ENCODE measurements around the gene MAML1.
"Not testable (repeated sequence)": the region's sequence is repeated elsewhere in the genome, so short reads cannot be mapped to it uniquely, and the experiment has no call there.

Gene MAML1

DNA sequence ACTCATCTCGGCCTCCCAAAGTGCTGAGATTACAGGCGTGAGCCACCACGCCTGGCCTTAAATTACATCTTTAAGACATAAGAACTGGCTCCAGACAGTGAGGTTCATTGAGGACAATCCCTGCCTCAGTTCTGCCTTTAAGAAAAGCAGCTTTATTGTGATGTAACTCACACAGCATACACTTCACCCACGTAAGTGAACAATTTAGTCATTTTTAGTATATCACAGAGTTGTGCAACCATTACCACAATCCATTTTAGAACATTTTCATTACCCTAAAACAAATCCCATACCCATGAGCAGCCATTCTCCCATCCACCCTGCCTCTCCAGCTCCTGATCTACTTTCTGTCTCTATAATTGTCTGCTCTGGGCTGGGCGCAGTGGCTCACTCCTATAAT is 37.2 kb downstream of the MAML1 start:
- DNase-seq, result no peak

DNA sequence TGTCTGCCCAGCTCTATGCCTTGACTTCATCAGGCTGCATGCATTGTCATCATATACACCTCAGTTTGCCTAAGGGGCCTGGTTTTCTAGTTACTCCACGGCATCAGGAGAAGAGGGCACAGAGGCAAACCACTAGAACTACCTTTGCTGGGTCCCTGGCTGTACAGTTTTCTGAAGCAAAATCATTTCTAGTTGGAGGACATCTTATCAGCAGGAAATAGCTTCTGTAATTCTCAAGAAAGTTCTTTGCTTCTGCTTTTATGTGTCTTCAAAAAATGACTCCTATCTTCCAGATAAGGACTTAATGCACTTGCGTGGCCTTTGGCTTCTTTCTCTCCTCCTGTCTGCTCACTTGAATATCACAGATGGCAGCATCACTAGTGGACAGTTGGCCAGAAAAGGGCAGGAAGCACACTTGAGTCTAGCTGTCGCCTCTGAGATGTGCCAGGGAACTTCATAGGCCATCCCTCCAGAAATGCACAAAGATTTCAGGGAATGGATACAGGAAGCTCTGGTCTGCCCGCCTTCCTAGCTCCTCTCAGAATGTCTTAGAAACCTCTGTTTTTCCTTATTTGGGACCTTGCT is 38.8 kb downstream of the MAML1 start:
- no peak for DNase-seq

DNA sequence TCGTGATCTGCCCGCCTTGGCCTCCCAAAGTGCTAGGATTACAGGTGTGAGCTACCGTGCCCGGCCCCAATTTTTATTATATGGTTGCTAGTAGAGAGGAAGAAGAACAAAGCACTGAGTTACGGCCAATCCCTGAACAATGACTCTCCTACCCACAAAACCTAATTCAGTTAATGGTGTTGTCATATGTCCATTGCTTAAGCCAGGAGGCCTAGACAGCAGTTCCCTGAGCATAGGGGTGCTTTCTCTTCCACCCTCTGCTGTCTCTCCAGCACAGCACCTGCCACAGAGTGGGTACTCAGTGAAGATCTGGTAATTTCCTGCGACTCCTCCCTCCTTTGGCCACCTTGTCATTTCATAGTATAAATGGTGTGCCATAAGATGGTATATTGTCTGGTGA is 39.7 kb downstream of the MAML1 start:
- DNase-seq, result no peak

DNA sequence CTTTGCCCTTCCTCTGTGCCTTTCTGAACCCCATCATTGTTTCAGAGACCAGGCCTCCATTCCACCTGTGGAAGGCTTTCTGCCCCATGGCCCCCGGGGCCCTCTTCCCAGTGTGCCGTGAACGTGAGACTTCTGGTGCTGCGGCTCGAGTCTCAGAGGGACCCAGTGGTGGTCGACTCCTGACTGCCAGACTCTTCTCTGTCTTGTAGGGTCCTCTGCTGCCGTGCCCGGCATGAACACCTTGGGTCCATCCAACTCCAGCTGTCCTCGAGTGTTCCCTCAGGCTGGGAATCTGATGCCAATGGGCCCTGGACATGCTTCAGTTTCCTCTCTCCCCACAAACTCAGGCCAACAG is 41.0 kb downstream of the MAML1 start:
- no peak for DNase-seq

DNA sequence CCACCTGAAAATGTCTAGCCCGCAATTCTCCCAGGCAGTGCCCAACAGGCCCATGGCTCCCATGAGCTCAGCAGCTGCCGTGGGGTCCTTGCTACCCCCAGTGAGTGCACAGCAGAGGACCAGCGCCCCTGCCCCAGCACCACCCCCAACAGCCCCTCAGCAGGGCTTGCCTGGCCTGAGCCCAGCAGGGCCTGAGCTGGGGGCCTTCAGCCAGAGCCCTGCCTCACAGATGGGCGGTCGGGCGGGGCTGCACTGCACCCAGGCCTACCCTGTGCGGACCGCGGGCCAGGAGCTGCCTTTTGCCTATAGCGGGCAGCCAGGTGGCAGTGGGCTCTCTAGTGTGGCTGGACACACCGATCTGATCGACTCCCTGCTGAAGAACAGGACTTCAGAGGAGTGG is 41.8 kb downstream of the MAML1 start:
- no peak for DNase-seq

DNA sequence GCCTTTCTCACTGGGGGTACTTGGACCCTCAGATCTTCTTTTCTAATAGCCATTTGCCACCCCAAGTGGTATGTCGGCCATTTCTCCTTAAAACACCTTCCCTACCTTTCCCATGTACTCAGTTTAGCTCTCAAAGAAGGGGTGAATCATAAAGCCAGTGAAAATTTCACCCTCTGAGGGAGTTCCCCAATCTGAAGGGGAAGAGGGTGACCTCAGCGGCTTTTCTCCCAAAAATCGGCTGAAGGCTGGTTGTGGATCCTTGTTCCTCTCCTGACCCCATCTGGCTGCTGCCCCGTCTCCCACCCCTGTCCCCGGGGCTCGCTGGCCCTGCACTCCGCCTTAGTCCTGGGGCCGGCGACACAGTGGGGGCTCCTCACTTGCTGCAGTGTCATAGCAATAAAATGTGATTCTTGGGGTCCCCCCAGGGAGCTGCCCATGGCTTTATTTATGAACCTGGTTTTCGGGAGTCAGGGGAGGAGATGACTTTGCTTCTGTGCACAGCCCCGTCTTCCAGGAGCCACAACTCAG is 43.9 kb downstream of the MAML1 start:
- DNase-seq, result no peak

DNA sequence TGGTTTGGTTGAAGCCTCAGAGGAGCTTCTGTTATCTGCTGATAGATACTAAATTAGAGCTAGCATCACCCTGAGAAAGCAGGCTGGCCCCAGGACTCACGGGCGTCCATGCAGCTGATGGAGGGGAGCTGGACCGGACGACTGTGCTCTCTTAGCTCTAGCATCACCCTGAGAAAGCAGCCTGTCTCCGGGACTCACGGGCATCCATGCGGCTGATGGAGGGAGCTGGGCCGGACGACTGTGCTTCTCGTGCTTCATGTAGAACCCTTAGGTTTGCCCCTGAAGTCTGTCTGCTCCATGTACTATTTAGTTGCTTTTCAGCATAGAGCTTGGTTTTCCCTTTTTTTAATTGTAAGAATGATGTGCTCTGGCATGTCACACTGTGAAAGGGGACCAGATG is 44.8 kb downstream of the MAML1 start:
- DNase-seq, result no peak

DNA sequence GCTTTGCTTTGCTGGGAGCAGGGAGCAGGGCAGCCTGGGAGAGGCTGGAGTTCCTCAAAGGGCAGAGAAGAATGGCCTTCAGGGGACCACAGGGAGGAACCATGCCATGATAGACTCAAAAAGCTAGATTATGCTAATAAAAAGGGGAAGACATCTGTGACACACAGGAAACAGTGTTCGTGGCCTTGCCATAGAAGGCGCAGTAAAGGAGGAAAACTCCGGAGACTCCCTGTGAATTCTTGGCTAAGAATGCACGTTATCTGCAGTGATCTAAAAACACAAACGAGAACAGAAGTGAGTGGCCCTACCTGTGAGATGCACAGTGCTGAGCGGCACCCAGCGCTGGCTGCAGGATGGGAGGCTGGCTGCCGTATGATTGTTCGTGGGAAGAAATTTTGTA is 45.3 kb downstream of the MAML1 start:
- DNase-seq, result no peak

DNA sequence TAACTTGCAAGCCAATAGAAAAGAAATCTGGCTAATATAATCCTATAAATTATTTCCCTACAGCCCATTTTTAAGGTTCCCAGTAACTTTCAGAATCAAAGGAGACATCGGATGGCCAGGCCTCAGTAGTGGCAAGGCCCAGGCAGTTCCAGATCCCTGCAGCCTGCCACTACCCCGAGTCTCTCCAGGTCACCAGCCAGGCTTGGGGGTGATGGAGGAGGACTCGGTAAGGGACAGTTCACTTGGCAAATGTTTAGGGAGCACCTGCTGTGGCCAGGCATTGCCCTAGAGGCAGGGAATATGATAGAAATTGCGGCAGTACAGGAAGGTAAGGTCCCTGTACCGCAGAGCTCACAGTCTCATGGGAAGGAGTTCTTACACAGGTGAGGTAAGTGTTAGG is 46.0 kb downstream of the MAML1 start:
- no peak for DNase-seq

DNA sequence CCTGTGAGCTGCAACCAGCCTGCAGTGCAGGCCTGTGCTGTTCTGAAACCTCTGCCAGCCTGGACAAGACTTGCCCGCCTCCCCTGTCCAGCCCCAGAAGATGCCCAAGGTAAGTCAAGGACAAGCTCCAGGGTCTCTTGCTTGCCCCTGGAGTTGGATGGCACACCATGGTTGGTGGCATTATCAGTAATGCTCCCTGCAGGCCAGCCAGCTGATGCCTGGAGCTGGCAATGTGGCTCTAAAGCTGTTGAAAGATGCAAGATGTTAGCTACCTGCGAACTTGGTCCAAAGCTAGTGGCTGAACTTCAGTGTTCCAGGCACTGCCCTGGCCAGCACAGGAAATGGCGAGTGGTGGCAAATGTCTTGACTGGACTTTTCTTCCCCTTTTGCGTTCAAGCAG is 47.2 kb downstream of the MAML1 start:
- no peak for DNase-seq

DNA sequence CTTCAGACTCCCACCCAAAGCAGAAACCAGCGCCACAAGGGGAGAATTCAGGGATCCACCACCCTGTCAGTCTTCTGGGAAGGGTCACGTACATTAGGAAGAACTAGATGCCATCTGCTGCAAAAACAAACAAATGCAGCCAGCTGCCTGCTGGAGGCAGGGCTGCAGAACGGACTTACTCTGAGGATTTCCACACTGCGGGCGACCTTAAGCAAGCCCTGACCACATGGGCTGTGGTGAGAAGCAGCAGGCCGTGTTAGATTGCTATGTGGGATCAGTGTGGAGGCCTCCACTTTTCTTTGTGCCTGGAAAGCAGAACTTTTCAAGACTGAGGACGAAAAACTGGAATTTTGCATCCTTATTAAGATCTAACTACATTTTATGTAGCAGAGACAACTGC is 47.7 kb downstream of the MAML1 start:
- DNase-seq, result no peak

DNA sequence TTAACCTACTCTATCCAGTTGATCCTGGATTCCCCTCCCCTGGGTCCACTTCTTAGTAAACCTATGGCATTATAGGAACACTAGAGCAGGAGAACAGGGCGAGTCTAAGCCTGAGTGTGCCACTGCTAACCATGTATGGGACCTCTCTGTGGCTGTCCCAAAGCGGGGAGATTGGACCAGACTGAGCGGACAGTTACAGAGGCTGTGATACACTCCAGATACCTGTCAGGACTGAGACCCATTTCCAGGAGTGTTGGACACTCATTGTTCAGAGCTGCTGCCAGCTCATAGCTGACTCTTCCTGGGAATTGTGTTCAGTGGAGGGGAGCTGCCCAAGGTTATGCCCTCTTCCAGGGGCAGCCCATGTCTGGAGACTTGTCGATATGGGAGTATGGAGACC is 49.2 kb downstream of the MAML1 start:
- no peak for DNase-seq

DNA sequence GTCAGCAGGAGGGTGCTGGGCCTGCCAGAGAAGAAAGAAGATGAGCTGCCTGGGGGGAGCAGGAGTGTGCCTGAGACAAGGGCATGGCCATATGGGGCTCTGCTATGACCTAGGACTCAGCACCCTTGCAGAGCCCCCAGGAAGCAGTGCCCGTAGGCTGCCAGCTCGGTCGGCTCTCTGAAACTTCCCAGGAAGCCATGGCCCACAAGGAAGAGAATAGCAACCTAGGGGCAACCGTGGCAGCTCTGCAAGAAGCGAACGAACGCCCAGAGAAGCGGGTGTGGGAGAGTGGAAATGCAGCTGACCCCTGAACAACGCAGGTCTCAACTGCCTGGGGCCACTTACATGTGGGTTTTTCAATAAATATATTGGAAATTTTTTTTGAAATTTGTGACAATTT is 50.5 kb downstream of the MAML1 start:
- no peak for DNase-seq

DNA sequence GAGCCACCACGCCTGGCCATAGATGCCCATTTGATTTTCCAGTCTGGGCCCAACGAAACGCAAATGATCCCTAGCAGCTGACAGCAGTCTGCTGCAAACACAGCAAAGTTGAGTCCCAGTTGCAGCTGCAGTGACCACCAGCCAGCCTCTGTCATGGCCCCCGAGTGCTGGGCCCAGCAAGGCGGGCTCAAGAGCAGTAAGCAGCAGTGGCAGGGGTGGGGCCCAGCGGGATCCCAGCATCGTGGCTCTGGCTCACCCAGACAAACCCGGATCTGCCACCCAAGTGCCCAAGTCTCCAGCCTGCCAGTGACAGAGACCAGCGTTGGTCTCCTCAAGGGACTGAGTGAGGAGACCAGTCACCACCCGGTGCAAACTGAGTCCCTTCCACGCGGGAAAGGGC is 54.2 kb downstream of the MAML1 start:
- DNase-seq, result no peak

DNA sequence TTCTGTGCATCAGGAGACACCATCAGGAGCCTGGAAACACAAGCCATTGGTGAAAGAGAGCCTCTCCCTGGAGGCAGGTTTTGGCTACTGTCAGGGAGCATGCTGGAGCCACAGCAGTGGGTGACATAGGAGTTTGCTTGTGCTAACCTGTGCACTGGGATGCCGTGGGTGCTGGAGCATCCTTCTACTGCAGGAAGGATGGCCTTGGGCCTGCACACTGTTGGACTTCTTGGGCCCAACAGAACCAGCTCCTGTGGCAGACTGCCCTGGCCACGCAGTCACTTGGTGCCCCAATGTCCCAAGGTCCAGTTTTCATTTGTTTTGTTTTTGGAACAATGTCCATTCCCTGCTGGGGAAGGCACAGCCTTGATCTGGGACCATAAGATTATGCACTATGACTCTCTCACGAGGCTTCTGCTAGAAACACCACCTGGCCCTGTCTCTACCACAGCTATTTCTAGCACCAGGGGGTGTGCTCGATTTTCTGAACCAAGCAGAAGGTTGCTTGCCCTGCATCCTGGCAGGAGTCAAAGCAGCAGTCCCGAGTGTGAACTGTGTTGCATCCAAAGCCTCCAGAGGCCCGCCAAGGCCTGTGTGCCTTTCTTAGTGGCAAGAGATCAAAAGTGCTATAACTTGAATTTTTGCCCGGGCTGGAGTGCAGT is 55.7 kb downstream of the MAML1 start:
- no peak for DNase-seq

DNA sequence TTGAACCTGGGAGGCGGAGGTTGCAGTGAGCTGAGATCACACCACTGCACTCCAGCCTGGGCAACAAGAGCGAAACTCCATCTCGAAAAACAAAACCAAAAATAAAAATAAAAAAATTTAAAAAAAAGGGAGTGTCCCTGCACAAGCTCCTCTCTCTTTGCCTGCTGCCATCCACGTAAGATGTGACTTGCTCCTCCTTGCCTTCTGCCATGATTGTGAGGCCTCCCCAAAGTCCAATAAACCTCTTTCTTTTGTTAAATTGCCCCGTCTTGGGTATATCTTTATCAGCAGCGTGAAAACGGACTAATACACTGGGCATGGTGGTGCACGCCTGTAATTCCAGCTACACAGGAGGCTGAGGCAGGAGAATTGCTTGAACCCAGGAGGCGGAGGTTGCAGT is 56.7 kb downstream of the MAML1 start:
- DNase-seq, result not testable (repeated sequence)

DNA sequence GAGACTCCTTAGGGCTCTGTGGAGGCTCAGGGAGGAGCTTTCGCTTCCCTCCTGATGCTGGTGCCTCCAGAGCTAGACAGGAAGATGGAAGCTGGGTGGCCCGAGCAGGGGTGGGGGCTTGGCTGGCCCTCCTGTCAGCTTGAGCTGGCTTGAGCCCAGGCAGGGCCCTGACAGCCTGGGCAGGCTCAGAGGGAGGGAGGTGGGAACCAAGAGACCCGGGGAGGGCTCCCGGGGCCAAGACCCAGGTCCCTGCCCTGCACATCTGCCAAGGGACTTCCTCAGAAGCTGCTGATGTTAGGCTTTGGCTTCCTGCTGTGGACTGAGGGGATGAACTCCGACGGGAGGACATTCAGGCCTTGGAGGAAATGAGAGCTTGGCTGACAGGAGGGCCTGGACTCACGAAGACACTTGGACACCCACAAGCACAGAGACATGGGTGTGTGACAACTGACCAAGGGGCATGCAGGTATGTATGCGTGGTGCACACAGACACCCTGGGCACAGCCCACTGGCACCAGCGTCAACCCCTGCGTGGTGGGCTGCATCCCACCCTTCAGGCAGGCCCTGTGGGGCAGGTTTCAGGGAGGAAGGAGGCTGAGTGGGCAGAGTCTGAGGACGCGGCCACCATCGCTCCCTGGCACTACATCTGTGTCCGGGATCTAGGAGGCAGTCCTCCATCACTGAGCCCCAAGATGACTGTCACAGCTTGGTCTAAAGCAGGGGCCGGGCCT is 59.4 kb downstream of the MAML1 start:
- no peak for DNase-seq

DNA sequence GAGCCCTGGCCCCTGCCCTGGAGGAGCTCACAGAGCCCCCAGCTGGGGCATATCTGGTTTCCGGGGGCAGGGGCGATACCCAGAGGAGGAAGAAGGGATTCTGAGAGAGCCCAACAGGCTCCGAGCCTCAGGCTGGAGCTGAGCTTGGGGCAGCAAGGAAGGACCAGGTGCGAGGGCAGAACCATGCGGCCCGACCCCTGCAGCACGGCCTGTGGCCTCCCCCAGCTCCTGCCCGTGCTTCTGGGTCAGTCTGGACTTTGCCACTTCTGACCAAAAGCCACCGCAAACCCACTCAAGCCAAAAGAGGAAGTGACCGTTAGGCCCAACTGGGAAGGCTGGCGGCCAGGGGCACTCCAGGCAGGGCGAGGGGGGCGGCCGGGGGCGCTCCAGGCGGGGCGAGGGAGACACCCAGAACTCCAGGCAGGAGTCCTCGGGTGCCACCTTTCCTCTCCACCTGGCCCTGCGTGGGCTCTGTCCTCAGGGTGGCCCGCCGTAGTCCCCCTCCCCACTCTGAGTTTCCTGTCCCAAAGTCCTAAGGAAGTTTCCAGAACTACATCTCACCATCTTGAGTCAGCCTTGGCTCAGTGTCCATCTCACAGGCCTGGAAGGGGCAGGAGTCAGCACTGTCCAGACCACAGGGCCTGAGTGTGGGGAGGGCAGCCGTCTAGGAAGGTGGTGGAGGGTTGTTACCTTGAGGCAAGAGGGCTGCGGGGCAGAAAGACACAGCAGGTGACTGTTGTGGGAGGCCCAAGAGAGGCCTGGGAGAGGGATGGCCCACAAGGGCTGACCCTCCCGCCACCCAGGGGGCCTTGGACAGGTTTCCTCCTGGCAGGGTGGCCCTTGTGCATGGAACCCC is 60.2 kb downstream of the MAML1 start:
- no peak for DNase-seq

DNA sequence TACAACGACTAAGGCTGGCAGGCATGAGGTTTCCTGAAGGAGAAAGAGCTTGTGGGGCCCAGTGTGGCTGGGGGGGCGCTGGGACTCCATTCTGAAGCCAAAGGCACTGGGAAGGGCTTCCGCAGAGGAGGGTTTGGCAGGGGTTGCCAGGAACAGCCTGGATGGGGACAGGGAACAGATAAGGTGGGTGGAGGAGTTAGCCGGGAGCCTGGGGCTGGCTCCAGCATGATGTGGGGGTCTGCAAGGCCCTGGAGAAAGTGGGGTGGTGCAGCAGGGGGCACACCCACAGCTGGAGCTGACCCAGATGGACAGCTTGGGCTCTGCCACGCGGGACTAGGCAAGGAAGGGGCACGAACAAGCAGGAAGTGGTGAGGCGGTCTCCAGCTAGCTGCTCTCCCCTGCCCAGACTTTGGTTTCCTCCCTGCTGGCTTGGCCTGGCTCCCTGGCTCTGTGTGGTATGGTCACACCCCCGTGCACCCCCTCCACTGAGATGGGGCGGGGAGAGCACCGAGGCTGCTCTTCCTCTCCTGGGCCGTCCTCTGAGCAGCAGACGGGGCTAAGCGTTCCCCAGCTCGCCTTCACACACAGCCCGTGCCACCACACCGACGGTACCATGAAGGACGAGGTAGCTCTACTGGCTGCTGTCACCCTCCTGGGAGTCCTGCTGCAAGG is 61.0 kb downstream of the MAML1 start, which contains the start of gene LTC4S:
LTC4S (plus strand) TSS at position 519 of the 672 bp plus-strand sequence; CDS start at position 614, 95 bp downstream.
- DNase-seq, result peak; percentile 8

DNA sequence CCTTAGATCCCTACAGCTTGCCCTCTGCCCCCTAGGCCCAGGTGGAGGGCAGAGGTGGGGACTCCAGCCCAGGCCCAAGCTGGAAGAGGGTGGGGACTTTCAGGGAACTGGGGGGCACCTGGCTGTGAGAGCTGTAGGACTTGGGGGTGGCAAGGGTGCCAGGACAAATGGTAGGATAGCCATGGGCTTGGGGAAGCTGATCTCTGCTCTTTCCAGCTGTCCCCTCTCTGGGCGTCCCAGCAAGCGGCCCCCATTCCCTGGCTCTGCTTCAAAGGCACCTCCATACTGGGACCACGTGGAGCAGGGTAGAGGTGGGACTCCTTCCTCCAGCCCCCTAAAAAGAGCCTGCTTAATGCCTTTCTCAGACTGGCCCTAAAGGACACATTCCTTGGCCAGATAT is 61.5 kb downstream of the MAML1 start:
- no peak for DNase-seq

DNA sequence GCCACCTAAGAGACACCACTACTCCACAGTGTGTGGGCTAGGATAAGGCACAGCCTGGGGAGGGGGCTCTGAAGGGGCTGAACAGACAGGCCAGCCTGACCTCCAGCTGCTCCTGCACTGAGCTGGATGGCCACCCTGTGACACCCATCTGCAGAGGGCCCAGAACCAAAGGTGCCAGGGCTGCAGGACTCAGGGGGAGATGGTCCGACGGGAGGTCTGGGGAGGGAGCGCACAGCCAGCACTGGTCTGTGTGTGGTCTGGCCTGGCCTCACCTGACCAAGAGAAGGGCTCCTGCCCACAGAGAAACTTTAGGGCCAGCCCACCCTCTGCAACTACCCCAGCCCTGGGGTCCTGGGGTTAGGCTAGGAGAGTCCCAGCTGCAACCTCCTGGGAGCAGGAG is 62.0 kb downstream of the MAML1 start:
- no peak for DNase-seq

DNA sequence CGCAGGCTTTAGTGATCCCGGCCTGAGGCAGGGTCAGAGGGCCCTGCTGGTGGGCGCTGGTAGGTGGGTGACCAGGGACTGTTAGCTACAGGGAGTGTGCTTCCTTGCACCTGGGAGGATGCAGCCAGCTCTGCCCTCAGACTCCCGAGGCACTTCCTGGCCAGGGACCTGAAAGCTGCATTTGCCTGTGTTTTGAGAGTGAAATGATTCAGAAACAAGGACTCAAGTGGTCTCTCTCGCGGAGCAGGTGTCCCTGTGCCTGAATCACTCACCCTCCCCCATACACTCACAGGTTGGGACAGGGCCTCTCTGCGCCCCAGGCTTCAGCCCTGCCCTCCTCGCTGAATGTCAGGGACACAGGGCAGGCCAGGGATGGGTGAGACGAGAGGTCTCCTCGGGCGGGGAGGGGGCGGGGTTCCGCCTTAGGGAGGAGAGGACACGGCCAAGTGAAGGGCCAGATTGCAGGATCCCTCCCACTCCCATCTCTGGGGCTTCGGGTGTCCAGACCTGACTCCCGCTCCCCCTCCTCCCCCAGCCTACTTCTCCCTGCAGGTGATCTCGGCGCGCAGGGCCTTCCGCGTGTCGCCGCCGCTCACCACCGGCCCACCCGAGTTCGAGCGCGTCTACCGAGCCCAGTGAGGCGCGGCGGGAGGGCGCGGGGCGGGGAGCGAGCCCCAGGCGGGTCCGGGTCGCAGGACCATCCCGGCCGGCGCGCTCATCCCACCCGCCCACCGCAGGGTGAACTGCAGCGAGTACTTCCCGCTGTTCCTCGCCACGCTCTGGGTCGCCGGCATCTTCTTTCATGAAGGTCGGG is 62.6 kb downstream of the MAML1 start:
- peak; percentile 11 for DNase-seq

All from EL (cell line).